ENCODE results near the gene GTF2F1. TPM values are rescaled to one million over a fixed set of nuclear protein-coding genes. Genes with fewer than 3 reads are reported as not detected.

Gene GTF2F1
- total RNA-seq, 4 donors from 2014 or later: 31.4 to 46.7 (median 39.4) TPM

DNA sequence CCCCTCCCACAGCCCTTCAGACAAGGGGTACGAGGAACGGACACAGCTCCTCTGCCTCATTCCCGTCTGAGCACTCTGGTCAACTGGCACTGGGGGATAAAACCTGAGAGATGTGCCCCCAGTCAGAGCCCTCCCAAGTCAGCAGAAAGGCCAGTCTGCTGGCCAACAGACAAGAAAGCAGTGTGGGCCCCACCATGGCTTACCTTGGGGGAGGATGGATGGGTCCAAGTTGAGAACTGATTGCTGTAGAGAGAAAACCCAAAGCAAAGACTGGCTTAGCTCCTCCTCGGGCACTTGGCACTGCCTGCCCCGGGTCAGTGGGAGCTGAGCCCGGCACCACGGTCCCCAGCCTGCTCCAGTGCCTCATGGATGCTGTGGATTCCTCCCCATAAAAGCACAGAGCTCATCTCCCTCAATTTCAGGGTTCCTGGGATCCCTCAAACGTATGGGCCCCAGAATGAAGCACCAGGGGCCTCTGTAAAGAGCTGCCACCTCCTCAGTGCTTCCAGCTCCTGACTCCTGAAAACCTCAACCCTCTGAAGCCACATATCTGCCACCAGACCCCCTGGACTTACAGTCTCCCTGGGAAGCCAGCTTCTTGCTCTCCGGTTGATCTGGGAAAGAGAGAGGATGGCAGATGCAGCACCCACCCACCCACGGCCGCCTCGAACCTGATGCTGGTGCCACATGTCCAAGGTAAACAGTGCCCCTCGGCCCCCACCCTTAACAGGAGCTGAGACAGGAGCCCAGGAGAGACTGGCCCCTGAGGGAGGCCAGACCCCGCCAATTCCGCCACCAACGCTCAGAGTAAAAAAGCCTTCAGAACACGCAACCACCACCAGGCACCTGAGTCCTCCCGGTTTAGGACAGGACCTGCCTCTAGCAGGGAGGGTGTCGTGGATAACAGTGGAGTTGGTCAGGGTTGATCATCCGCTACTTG is 28.4 kb upstream of the GTF2F1 start:
- Histone ChIP-seq H3K27ac (no peak overlapping the region), H3K4me1 (peaks cover 35% of the 10 kb centered on the region), H3K9me3 (no peaks in the 10 kb centered on the region), H3K27me3 (no peaks in the 10 kb centered on the region), H3K36me3 (peaks cover 58% of the 10 kb centered on the region), H3K4me3 (no peak overlapping the region)
- TF ChIP-seq EP300 (IDR thresholded peaks at IDR 0.05) (no peak), POLR2A (IDR thresholded peaks at IDR 0.05) (no peak), POLR2AphosphoS5 (IDR thresholded peaks at IDR 0.05) (no peak)
- TF ChIP-seq, protein P1, sequence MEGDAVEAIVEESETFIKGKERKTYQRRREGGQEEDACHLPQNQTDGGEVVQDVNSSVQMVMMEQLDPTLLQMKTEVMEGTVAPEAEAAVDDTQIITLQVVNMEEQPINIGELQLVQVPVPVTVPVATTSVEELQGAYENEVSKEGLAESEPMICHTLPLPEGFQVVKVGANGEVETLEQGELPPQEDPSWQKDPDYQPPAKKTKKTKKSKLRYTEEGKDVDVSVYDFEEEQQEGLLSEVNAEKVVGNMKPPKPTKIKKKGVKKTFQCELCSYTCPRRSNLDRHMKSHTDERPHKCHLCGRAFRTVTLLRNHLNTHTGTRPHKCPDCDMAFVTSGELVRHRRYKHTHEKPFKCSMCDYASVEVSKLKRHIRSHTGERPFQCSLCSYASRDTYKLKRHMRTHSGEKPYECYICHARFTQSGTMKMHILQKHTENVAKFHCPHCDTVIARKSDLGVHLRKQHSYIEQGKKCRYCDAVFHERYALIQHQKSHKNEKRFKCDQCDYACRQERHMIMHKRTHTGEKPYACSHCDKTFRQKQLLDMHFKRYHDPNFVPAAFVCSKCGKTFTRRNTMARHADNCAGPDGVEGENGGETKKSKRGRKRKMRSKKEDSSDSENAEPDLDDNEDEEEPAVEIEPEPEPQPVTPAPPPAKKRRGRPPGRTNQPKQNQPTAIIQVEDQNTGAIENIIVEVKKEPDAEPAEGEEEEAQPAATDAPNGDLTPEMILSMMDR (IDR thresholded peaks at IDR 0.05): no peak
- WGBS: 71% methylated on average over 5 of the region's 20 CpGs
- DNase-seq (ENCODE audit: low spot score in 2 of 2): no peak

DNA sequence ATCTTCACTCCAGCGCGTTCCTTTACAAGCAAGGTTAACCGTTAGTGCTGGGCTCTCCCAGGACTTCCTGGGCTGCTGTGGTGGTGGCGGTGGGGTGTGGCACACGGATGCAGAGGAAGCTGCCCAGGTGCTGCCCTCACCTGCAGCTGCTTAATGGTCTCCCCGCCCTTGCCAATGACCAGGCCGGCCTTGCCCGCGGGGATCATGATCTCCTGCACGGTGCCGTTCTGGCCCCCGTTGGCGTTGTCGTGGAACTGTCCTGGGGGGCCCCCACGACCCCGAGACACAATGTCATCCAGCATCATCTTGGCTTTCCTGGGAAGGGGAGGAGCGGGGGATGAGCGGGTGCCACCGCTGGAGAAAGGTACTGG is 25.6 kb upstream of the GTF2F1 start:
- WGBS: 94% methylated on average over 19 of the region's 19 CpGs
- no peaks in the 10 kb centered on the region for H3K9me3 ChIP-seq
- H3K27ac ChIP-seq: no peak overlapping the region
- no peak overlapping the region for H3K4me3 ChIP-seq
- H3K36me3 ChIP-seq: peaks cover 82% of the 10 kb centered on the region
- no peaks in the 10 kb centered on the region for H3K27me3 ChIP-seq
- no peak for DNase-seq (ENCODE audit: low spot score in 2 of 2)
- H3K4me1 ChIP-seq: peaks cover 26% of the 10 kb centered on the region
- no peak for TF ChIP-seq POLR2A (IDR thresholded peaks at IDR 0.05)
- TF ChIP-seq EP300 (IDR thresholded peaks at IDR 0.05): no peak
- no peak for TF ChIP-seq POLR2AphosphoS5 (IDR thresholded peaks at IDR 0.05)
- TF ChIP-seq, protein P1 (IDR thresholded peaks at IDR 0.05): no peak

DNA sequence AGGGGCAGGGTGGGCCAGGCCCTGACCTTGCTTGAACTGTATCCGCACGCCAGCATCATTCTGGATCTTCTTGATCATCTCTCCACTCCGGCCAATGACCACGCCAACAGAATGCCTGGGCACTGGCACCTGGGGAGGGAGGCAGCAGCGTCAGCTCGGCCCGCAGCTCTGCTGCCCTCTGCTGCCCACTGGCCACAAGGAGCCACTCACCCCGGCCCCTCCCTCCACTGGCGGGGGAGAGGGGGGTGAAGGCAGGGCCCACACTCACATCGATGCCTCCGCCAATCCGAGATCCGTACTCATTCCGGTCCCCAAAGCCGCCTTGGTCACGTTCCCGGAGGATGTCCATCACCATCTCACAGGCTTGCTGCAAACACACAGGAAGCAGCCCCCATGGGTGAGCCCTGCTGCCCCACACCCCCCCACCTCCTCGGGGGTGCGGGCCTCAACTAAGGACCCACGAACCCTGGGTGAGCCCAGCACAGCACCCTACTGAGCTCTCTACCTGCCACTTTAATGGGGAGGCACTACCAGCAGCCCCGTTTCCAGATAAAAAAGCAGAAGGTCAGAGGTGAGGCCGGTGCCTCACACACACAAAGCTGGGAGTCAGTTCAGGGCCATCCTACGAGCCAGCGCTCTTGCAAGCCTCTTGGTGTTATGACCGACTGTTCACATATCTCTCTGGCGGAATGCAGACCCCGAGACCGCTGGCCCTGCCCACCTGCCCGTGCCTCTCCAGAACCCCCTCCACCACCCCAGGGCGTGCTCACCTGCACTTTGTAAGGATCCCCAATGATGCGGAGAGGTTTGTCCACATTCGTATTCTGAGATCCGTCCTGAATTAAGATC is 25.0 kb upstream of the GTF2F1 start:
- TF ChIP-seq POLR2AphosphoS5 (IDR thresholded peaks at IDR 0.05) (no peak), POLR2A (IDR thresholded peaks at IDR 0.05) (no peak), EP300 (IDR thresholded peaks at IDR 0.05) (no peak)
- TF ChIP-seq, protein P1 (IDR thresholded peaks at IDR 0.05): no peak

DNA sequence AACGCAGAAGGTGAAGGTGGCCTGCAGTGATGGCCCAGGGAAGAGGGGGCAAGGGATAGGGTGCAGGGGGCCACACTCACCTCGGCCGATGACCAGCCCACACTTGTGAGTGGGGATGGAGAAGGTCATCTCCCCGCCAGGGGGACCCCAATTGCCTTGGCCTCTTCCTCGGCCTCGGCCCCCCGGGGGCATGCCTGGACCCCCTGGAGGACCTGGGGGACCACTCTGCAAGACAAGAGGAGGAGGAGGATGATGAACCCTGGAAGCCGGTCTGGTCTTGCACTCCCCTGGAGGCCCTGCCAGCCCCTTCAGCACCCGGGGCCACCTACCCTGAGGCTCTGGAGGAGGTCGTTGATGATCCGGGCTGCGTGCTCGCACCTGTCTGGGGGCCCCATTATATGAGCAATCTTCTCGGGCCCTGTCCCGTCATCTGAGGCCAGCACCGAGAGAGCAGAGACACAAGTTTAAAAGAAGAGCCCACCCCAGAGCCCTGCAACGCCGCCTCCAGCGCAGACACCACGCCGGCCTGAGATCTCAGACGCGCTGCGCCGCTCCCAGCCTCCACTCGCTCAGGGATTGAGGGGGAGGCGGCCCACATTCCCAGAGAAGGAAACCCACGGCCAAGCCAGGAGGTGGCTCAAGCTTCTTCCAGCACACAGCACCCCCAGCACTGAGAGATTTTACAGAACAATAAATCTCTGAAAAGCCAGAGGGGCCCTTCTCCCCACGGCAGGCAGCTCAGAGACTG is 23.9 kb upstream of the GTF2F1 start:
- no peak for DNase-seq (ENCODE audit: low spot score in 2 of 2)
- H3K4me1 ChIP-seq: peaks cover 15% of the 10 kb centered on the region
- H3K27ac ChIP-seq: no peak overlapping the region
- no peak for TF ChIP-seq EP300 (IDR thresholded peaks at IDR 0.05)
- no peak for TF ChIP-seq POLR2A (IDR thresholded peaks at IDR 0.05)
- TF ChIP-seq, protein P1 (IDR thresholded peaks at IDR 0.05): no peak
- TF ChIP-seq POLR2AphosphoS5 (IDR thresholded peaks at IDR 0.05): no peak
- no peaks in the 10 kb centered on the region for H3K27me3 ChIP-seq
- WGBS: 91% methylated on average over 19 of the region's 29 CpGs
- H3K9me3 ChIP-seq: no peaks in the 10 kb centered on the region
- no peak overlapping the region for H3K4me3 ChIP-seq
- H3K36me3 ChIP-seq: peaks cover 79% of the 10 kb centered on the region

More for the DNA sequence above, 25.0 kb upstream of the GTF2F1 start:
- Histone ChIP-seq H3K9me3 (no peaks in the 10 kb centered on the region), H3K36me3 (peaks cover 82% of the 10 kb centered on the region), H3K27me3 (no peaks in the 10 kb centered on the region), H3K4me1 (peaks cover 25% of the 10 kb centered on the region), H3K27ac (no peak overlapping the region), H3K4me3 (no peak overlapping the region)
- no peak for DNase-seq (ENCODE audit: low spot score in 2 of 2)
- WGBS: 90% methylated on average over 14 of the region's 33 CpGs

Measured in suprapubic skin (tissue), 4 donors.